ENCODE measurements around the gene UVSSA. TPM values are rescaled to one million over a fixed set of nuclear protein-coding genes. Genes with fewer than 3 reads are reported as not detected.
"Not testable (repeated sequence)": the region's sequence is repeated elsewhere in the genome, so short reads cannot be mapped to it uniquely, and the experiment has no call there.

Gene UVSSA
- total RNA-seq, 1 experiment from 2014 or later, result 3.2 TPM

DNA sequence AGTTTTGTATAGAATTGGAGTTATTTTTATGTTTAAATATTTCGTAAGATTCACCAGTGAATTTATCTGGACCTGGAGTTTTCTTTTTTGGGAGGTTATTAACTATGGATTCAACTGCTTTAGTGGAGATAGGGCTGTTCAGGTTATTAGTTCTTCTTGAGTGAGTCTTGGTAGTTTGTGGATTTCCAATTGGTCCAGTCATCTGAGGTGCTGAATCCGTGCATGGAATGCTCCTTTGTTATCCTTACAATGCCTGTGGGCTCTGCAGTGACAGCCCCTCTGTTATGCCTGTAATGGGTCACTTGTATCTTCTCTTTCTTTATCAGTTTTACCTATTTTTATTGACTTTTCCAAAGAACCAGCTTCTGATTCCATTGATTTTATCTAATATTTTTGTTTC is 74.6 kb downstream of the UVSSA start:
- no peak for DNase-seq (ENCODE audit: low read depth)

DNA sequence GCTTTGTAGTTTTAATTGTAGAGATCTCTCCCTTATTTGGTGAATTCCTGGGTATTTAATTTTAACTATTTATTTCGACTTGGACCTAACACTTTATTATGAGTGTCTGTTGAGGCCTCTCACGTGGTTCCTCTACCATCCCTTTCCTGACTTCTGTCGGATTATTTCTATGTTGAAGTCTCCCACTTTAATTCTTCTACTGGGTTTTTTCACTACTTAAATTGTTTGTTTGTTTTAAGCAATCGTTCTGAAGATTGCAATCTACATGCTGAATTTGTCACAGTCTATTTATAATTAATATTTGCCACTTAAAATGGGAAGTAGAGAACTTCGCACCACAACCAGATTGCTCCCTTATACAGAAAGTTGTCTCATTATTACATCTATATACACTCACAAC is 80.0 kb downstream of the UVSSA start:
- no peak for DNase-seq (ENCODE audit: low read depth)

DNA sequence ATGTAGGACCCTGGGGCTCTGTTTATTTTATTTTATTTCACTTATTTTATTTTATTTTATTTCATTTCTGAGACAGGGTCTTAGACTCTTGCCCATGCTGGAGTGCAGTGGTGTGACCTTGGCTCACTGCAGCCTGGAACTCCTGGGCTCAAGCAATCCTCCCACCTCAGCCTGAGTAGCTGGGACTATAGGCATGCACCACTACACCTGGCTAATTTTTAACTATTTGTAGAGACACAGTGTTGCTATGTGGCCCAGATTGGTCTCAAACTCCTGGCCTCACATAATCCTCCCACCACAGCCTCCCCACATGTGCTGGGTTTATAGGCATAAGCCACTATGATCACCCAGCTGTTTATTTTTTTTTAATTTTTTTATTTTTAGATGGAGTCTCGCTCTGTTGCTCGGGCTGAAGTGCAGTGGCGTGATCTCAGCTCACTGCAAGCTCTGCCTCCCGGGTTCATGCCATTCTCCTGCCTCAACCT is 96.7 kb downstream of the UVSSA start:
- not testable (repeated sequence) for DNase-seq (ENCODE audit: low read depth)

Other genes with a start within 250 kb of the UVSSA start
- not detected in 2 replicates for gene RNF212, start 233.6 kb upstream of the UVSSA start, total RNA-seq (2014; rRNA removed; shearing (Covaris generic))
- 0.29 TPM in 1 of 2 replicates, not detected in the other for gene SPON2, start 174.6 kb upstream of the UVSSA start, total RNA-seq (2014; rRNA removed; shearing (Covaris generic))
- gene CTBP1, start 98.1 kb upstream of the UVSSA start, total RNA-seq (2014; rRNA removed; shearing (Covaris generic)), result 110 and 115 TPM in 2 replicates
- gene MAEA, start 57.3 kb upstream of the UVSSA start, total RNA-seq (2014; rRNA removed; shearing (Covaris generic)), result 68.7 and 80.6 TPM in 2 replicates
- gene NKX1-1, start 59.2 kb downstream of the UVSSA start, total RNA-seq (2014; rRNA removed; shearing (Covaris generic)), result not detected in 2 replicates